IMR-90 (cell line): Measurements from ENCODE around the gene EPC2. TPM values are rescaled to one million over a fixed set of nuclear protein-coding genes. Genes with fewer than 3 reads are reported as not detected.

ENCODE experiments used
- ATAC-seq: fragments of 200-7000 bp; cut with Tn5 transposase; 2 replicates; pipeline ENCODE4 v1.9.1; 2020; ENCODE audit warnings: low read depth, mild to moderate bottlenecking, moderate library complexity
- BruUV-seq: library from RNA; stranded (reverse); fragments of 400-500 nt; replicated peaks from 2 replicates; lab custom pipeline; 2021; lab: Mats Ljungman, UMichigan
- CTCF ChIA-PET: fragments of 300-600 bp; formaldehyde crosslinking; extraction: SDS; loops from one replicate; lab custom pipeline; 2021; ENCODE audit warnings: antibody characterized with exemption; lab: Yijun Ruan, JAX
- POLR2A ChIA-PET: fragments of 300-600 bp; sonication (Branson Sonifier 250); formaldehyde crosslinking; loops from one replicate; lab custom pipeline; 2022; ENCODE audit warnings: antibody characterized with exemption; ENCODE audit not compliant: unreplicated experiment; lab: Charles Lee
- DNase-seq: peaks from one replicate; pipeline ENCODE4 v3.0.0; 2013
- H2AFZ ChIP-seq: replicated peaks from 2 replicates; pipeline ENCODE3; 2013; ENCODE audit warnings: low read length, mild to moderate bottlenecking; ENCODE audit not compliant: poor library complexity
- H2AK5ac ChIP-seq: 2 replicates; pipeline ENCODE4 v1.6.1; 2013; ENCODE audit warnings: low read depth, low read length, inconsistent platforms
- H2AK9ac ChIP-seq: replicated peaks from 2 replicates; pipeline ENCODE3; 2013; ENCODE audit warnings: mild to moderate bottlenecking, low read depth, low read length, moderate library complexity; ENCODE audit not compliant: poor library complexity
- H2BK120ac ChIP-seq: 2 replicates; pipeline ENCODE4 v1.6.1; 2013; ENCODE audit warnings: low read depth, low read length, inconsistent platforms
- H2BK15ac ChIP-seq: 3 replicates; pipeline ENCODE4 v1.6.1; 2013; ENCODE audit warnings: low read depth, low read length, inconsistent platforms
- H2BK20ac ChIP-seq: 2 replicates; pipeline ENCODE4 v1.6.1; 2013; ENCODE audit warnings: low read depth, mild to moderate bottlenecking, inconsistent platforms, low read length, moderate library complexity
- H2BK5ac ChIP-seq: 2 replicates; pipeline ENCODE4 v1.6.1; 2013; ENCODE audit warnings: mild to moderate bottlenecking, low read depth, low read length, inconsistent platforms; ENCODE audit not compliant: poor library complexity, severe bottlenecking
- H3K14ac ChIP-seq: replicated peaks from 2 replicates; pipeline ENCODE4 v1.6.1; 2013; ENCODE audit warnings: low read depth, low read length, inconsistent platforms
- H3K18ac ChIP-seq: 2 replicates; pipeline ENCODE4 v1.6.1; 2013; ENCODE audit warnings: low read depth, low read length, control low read depth
- H3K23ac ChIP-seq: 2 replicates; pipeline ENCODE4 v1.6.1; 2013; ENCODE audit warnings: low read depth, low read length, inconsistent platforms
- H3K27ac ChIP-seq: 2 replicates; pipeline ENCODE4 v1.5.1; 2013; ENCODE audit warnings: mild to moderate bottlenecking, control low read depth, low read length; ENCODE audit not compliant: insufficient read depth
- H3K27me3 ChIP-seq: 2 replicates; pipeline ENCODE4 v1.6.1; 2013; ENCODE audit warnings: low read length; ENCODE audit not compliant: control insufficient read depth, insufficient read depth
- H3K36me3 ChIP-seq: 2 replicates; pipeline ENCODE4 v1.6.1; 2013; ENCODE audit warnings: low read length, mixed read lengths; ENCODE audit not compliant: control insufficient read depth, insufficient read depth
- H3K4ac ChIP-seq: 2 replicates; pipeline ENCODE4 v1.6.1; 2013; ENCODE audit warnings: low read depth, low read length, inconsistent platforms
- H3K4me1 ChIP-seq: 2 replicates; pipeline ENCODE4 v1.6.1; 2013; ENCODE audit warnings: low read length, mixed read lengths; ENCODE audit not compliant: control insufficient read depth, insufficient read depth
- H3K4me2 ChIP-seq: 2 replicates; pipeline ENCODE4 v1.6.1; 2013; ENCODE audit warnings: low read depth, mild to moderate bottlenecking, control low read depth, low read length, moderate library complexity
- H3K4me3 ChIP-seq: 2 replicates; pipeline ENCODE4 v1.5.1; 2013; ENCODE audit warnings: low read depth, mild to moderate bottlenecking, control low read depth, low read length, moderate library complexity; ENCODE audit not compliant: insufficient read depth
- H3K56ac ChIP-seq: 2 replicates; pipeline ENCODE4 v1.6.1; 2013; ENCODE audit warnings: low read length, inconsistent platforms; ENCODE audit not compliant: insufficient read depth; ENCODE audit errors: extremely low read depth
- H3K79me1 ChIP-seq, 2 experiments: 2 replicates each; pipeline ENCODE4 v1.6.1; 2013; ENCODE audit warnings: low read length in 2 of 2, inconsistent platforms in 1 of 2, low read depth in 1 of 2
- H3K9ac ChIP-seq: 2 replicates; pipeline ENCODE4 v1.6.1; 2013; ENCODE audit warnings: low read depth, low read length, control low read depth
- H3K9me1 ChIP-seq: 2 replicates; pipeline ENCODE4 v1.6.1; 2013; ENCODE audit warnings: low read length, inconsistent platforms; ENCODE audit not compliant: insufficient read depth
- H3K9me3 ChIP-seq: 2 replicates; pipeline ENCODE4 v1.6.1; 2013; ENCODE audit warnings: low read length; ENCODE audit not compliant: control insufficient read depth, insufficient read depth
- H4K20me1 ChIP-seq: 2 replicates; pipeline ENCODE4 v1.6.1; 2013; ENCODE audit warnings: low read length, inconsistent platforms; ENCODE audit not compliant: insufficient read depth
- H4K5ac ChIP-seq: 2 replicates; pipeline ENCODE4 v1.6.1; 2013; ENCODE audit warnings: mild to moderate bottlenecking, low read depth, low read length, control low read depth
- H4K8ac ChIP-seq, 2 experiments: 2 replicates each; pipeline ENCODE4 v1.6.1; 2013; ENCODE audit warnings: low read depth in 2 of 2, low read length in 2 of 2, control low read depth in 1 of 2, inconsistent platforms in 1 of 2
- H4K91ac ChIP-seq: 2 replicates; pipeline ENCODE4 v1.6.1; 2013; ENCODE audit warnings: low read depth, low read length, inconsistent platforms; ENCODE audit not compliant: insufficient read depth
- BHLHE40 ChIP-seq: fragments of 150-350 bp; IDR thresholded peaks from 2 replicates; pipeline ENCODE4 v1.6.1; 2016; ENCODE audit warnings: mild to moderate bottlenecking, low read depth, low read length
- CTCF ChIP-seq: conservative IDR thresholded peaks from 2 replicates; pipeline ENCODE4 v1.5.1; 2012; ENCODE audit warnings: mild to moderate bottlenecking, low read depth, low read length, improper control_type of control experiment
- RFX5 ChIP-seq: IDR thresholded peaks from 2 replicates; pipeline ENCODE4 v1.8.0; 2012; ENCODE audit warnings: low read depth, mild to moderate bottlenecking, low read length, moderate library complexity
- WGBS, 2 experiments: methylation state at CpG; one replicate each; pipeline versions ENCODE4 v1.1.5 to v1.1.7; 2013; ENCODE audit warnings: missing lambda C conversion rate in 2 of 2; ENCODE audit not compliant: insufficient read length in 1 of 2; ENCODE audit errors: extremely low coverage in 2 of 2; 5-methylcytosine and 5-hydroxymethylcytosine counted together
- dilution Hi-C: fragments of 300-500 bp; cut with HindIII; formaldehyde crosslinking; loops from one replicate; pipeline ENCODE4 v1.14.3; 2018; ENCODE audit warnings: low sequenced_read_pairs; ENCODE audit not compliant: unreplicated experiment
- in situ Hi-C: fragments of 300-500 bp; cut with MboI; formaldehyde crosslinking; loops from 3 replicates; pipeline ENCODE4 v1.14.3; 2019; ENCODE audit warnings: low sequenced_read_pairs, inconsistent platforms, mixed read lengths
- intact Hi-C: fragments of 100-400 bp; cut with micrococcal nuclease; formaldehyde crosslinking; loops from 2 replicates; pipeline ENCODE4 v1.10.0; 2022
- polyA plus RNA-seq, 3 experiments: library from polyadenylated mRNA; depleted of rRNA; stranded (reverse); fragments of >200 nt; gene quantifications; 2 replicates each; pipeline ENCODE4 v1.2.3, GENCODE V29; 2012; ENCODE audit warnings: low replicate concordance in 1 of 3
- total RNA-seq: library from RNA; depleted of rRNA; stranded (reverse); fragments of >200 nt; gene quantifications from 2 replicates; pipeline ENCODE4 v1.2.3, GENCODE V29; 2012
- TF ChIP-seq, protein P1 (sequence below): fragments of 150-350 bp; IDR thresholded peaks from 2 replicates; pipeline ENCODE4 v1.6.1; 2017; ENCODE audit warnings: mild to moderate bottlenecking, antibody characterized with exemption, low read length, low read depth

Gene EPC2
- total and polyA plus RNA-seq, 2 of the 4 experiments (the other 2 are of a cell fraction), result 10.6 to 22.6 TPM

DNA sequence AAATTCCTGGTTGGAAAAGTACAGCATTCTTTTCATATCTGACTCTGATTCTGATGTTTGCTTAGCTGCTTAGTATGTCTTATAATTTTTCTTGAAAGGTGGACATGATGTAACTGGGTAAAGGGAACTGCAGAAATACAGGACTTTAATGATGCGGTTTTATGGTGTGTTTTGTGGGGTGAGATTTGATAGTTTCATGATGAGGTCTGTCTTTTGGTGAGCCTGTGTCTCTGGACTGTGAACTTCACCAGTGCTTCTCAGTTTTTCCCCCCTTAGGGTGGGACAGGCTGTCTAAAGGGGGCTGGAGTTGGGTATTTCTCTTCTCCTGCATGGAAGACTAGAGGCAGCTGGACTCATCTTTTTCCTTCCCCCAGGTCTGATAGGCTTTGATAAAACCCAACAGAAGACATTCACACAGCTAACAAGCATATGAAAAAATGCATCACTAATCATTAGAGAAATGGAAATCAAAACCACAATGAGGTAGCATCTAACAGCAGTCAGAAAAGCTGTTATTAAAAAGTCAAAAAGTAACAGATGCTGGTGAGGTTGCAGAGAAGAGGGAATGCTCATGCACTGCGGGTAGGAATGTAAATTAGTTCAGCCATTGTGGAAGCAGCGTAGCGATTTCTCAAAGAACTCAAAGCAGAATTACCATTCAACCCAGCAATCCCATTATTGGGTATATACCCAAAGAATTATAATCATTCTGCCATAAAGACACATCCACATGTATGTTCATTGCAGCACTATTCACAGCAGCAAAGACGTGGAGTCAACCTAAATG lies 77.6 kb downstream of the EPC2 start:
- 83% methylated on average over 1 of the region's 5 CpGs; no CpG with 5 or more reads in 1 of the 2 experiments for WGBS, 2 experiments
- no peak overlapping the region for H3K27ac ChIP-seq
- no peak overlapping the region; the same call in 1 of the 2 replicates for H3K14ac ChIP-seq
- H3K4me1 ChIP-seq, result peaks cover 11% of the 10 kb centered on the region
- no peak overlapping the region for H3K4ac ChIP-seq
- no peak overlapping the region for H2AFZ ChIP-seq
- no peak overlapping the region for H2BK120ac ChIP-seq
- no peak overlapping the region for H2AK9ac ChIP-seq
- H4K20me1 ChIP-seq, result peaks cover 56% of the 10 kb centered on the region
- no peak overlapping the region for H3K9ac ChIP-seq
- no peak overlapping the region for H3K4me3 ChIP-seq
- dilution Hi-C loops (no loop called here), intact Hi-C loops (loop anchor here (5.0 kb wide), 1 partner anchor 35 kb away; no protein-coding TSS in a partner anchor), in situ Hi-C loops (no loop called here)
- H3K79me1 ChIP-seq, result peaks cover 24 to 44% of the 10 kb centered on the region in 2 experiments
- H3K23ac ChIP-seq, result no peak overlapping the region
- TF ChIP-seq RFX5, result no peak
- no peak for TF ChIP-seq CTCF
- TF ChIP-seq, protein P1, sequence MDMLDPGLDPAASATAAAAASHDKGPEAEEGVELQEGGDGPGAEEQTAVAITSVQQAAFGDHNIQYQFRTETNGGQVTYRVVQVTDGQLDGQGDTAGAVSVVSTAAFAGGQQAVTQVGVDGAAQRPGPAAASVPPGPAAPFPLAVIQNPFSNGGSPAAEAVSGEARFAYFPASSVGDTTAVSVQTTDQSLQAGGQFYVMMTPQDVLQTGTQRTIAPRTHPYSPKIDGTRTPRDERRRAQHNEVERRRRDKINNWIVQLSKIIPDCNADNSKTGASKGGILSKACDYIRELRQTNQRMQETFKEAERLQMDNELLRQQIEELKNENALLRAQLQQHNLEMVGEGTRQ, result no peak
- TF ChIP-seq BHLHE40, result no peak
- ChIA-PET POLR2A (no interaction called here), CTCF (no interaction called here)
- ATAC-seq (peak; percentile 55), DNase-seq (peak; percentile 24)
- H4K91ac ChIP-seq, result no peak overlapping the region
- H2AK5ac ChIP-seq, result no peak overlapping the region
- H3K9me1 ChIP-seq, result peaks cover 14% of the 10 kb centered on the region; the same call in 1 of the 2 replicates
- peaks cover 1% of the 10 kb centered on the region; the same call in 1 of the 2 replicates for H3K36me3 ChIP-seq
- H3K56ac ChIP-seq, result no peak overlapping the region
- H4K5ac ChIP-seq, result no peak overlapping the region
- no peak overlapping the region for H3K4me2 ChIP-seq
- no peak overlapping the region for H3K18ac ChIP-seq
- no TSS peak for BruUV-seq
- H3K27me3 ChIP-seq, result no peaks in the 10 kb centered on the region
- H4K8ac ChIP-seq, result no peak overlapping the region
- no peak overlapping the region for H2BK20ac ChIP-seq
- no peak overlapping the region for H2BK15ac ChIP-seq
- H3K9me3 ChIP-seq, result no peaks in the 10 kb centered on the region
- H2BK5ac ChIP-seq, result no peak overlapping the region
